ENCODE measurements around the gene NETO2. TPM values are rescaled to one million over a fixed set of nuclear protein-coding genes. Genes with fewer than 3 reads are reported as not detected.
"Not testable (repeated sequence)": the region's sequence is repeated elsewhere in the genome, so short reads cannot be mapped to it uniquely, and the experiment has no call there.

The NETO2 gene
- total and polyA plus RNA-seq, 2 experiments from 2014 or later: 7.8 to 15.2 TPM

GRCh38 chr16:47059991-47060390, 83.8 kb downstream of the NETO2 start:
- Histone ChIP-seq H3K36me3 (replicated peaks; ENCODE audit: insufficient read depth, low read depth) (no peaks in the 10 kb centered on the region), H3K9me2 (replicated peaks; ENCODE audit: insufficient read depth) (no peaks in the 10 kb centered on the region), H3K27ac (no peak overlapping the region), H3K9me3 (ENCODE audit: low read depth) (no peaks in the 10 kb centered on the region), H3K79me2 (no peaks in the 10 kb centered on the region), H3K4me3 (no peak overlapping the region), H2AFZ (no peak overlapping the region), H3K27me3 (no peaks in the 10 kb centered on the region), H3K4me1 (ENCODE audit: insufficient read depth) (no peaks in the 10 kb centered on the region), H3K4me2 (no peak overlapping the region), H4K20me1 (ENCODE audit: insufficient read depth, poor library complexity, severe bottlenecking) (no peaks in the 10 kb centered on the region)
- TF ChIP-seq EZH2phosphoT487 (IDR thresholded peaks at IDR 0.05; ENCODE audit: low read depth, severe bottlenecking, unreplicated experiment): no peak
- TF ChIP-seq EZH2 (IDR thresholded peaks at IDR 0.05; ENCODE audit: borderline replicate concordance): no peak
- TF ChIP-seq, protein P1, sequence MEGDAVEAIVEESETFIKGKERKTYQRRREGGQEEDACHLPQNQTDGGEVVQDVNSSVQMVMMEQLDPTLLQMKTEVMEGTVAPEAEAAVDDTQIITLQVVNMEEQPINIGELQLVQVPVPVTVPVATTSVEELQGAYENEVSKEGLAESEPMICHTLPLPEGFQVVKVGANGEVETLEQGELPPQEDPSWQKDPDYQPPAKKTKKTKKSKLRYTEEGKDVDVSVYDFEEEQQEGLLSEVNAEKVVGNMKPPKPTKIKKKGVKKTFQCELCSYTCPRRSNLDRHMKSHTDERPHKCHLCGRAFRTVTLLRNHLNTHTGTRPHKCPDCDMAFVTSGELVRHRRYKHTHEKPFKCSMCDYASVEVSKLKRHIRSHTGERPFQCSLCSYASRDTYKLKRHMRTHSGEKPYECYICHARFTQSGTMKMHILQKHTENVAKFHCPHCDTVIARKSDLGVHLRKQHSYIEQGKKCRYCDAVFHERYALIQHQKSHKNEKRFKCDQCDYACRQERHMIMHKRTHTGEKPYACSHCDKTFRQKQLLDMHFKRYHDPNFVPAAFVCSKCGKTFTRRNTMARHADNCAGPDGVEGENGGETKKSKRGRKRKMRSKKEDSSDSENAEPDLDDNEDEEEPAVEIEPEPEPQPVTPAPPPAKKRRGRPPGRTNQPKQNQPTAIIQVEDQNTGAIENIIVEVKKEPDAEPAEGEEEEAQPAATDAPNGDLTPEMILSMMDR (IDR thresholded peaks at IDR 0.05; ENCODE audit: poor library complexity): no peak
- DNase-seq (ENCODE audit: low spot score): no peak
- 95% methylated on average over 7 of the region's 7 CpGs for WGBS (ENCODE audit: low lambda C conversion rate, missing lambda C conversion rate)

DNA sequence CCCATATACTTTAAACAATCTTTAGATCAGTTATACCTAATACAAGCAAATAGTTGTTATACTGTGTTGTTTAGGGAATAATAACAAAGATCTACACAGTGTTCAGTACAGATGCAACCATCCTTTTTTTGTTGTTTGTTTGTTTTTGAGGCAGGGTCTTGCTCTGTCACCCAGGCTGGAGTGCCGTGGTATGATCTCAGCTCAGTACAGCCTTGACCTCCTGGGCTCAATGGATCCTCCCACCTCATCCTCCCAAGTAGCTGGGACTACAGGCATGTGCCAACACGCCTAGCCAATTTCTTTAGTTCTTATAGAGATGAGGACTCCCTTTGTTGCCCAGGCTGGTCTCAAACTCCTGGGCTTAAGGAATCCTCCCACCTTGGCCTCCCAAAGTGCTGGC, 84.6 kb downstream of the NETO2 start:
- not testable (repeated sequence) for H3K4me3 ChIP-seq; DNase-seq (ENCODE audit: low spot score); H4K20me1 ChIP-seq (ENCODE audit: insufficient read depth, poor library complexity, severe bottlenecking); H3K36me3 ChIP-seq (replicated peaks; ENCODE audit: insufficient read depth, low read depth); H3K4me2 ChIP-seq; H3K27me3 ChIP-seq; H3K79me2 ChIP-seq; H3K27ac ChIP-seq; H3K9me3 ChIP-seq (ENCODE audit: low read depth); H3K4me1 ChIP-seq (ENCODE audit: insufficient read depth); H2AFZ ChIP-seq; H3K9me2 ChIP-seq (replicated peaks; ENCODE audit: insufficient read depth)
- 82% methylated on average over 2 of the region's 2 CpGs for WGBS (ENCODE audit: low lambda C conversion rate, missing lambda C conversion rate)

DNA sequence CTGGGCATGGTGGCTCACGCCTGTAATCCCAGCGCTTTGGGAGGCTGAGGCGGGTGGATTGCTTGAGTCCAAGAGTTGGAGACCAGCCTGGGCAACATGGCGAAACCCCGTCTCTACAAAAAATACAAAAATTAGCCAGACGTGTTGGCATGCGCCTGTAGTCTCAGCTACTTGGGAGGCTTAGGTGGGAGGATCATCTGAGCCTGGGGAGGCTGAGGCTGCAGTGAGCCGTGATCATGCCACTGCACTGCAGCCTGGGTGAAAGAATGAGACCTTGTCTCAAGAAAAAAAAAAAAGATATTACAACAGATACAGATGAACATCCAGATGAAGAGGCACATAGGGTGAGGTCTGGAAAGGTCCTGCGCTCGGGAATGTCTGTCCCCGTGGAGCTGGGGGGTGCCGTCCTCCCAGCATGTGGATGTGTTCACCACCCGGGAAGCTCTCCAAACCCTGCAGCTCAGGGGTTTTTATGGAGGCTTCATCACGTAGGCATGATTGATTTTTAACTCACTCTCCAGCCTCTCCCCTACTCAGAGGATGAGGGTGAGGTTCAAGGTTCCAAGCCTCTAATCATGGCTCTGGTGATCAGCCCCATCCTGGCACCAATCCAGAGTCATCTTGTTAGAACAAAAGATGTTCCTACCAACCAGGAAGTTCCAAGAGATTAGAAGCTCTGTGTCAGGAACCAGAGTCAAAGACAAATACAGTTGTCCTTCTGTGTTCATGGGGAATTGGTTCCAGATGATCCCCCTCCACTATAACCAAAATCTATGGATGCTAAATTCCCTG, 85.3 kb downstream of the NETO2 start:
- Histone ChIP-seq H3K79me2 (no peaks in the 10 kb centered on the region), H3K4me2 (no peak overlapping the region), H3K27me3 (no peaks in the 10 kb centered on the region), H3K9me2 (replicated peaks; ENCODE audit: insufficient read depth) (no peaks in the 10 kb centered on the region), H3K36me3 (replicated peaks; ENCODE audit: insufficient read depth, low read depth) (no peaks in the 10 kb centered on the region), H3K9me3 (ENCODE audit: low read depth) (no peaks in the 10 kb centered on the region), H3K4me1 (ENCODE audit: insufficient read depth) (no peaks in the 10 kb centered on the region), H4K20me1 (ENCODE audit: insufficient read depth, poor library complexity, severe bottlenecking) (no peaks in the 10 kb centered on the region), H3K4me3 (no peak overlapping the region), H3K27ac (no peak overlapping the region), H2AFZ (no peak overlapping the region)
- peak; percentile 28 for DNase-seq (ENCODE audit: low spot score)
- TF ChIP-seq EZH2 (IDR thresholded peaks at IDR 0.05; ENCODE audit: borderline replicate concordance): no peak
- TF ChIP-seq EZH2phosphoT487 (IDR thresholded peaks at IDR 0.05; ENCODE audit: low read depth, severe bottlenecking, unreplicated experiment): no peak
- TF ChIP-seq, protein P1 (IDR thresholded peaks at IDR 0.05; ENCODE audit: poor library complexity): no peak
- 91% methylated on average over 14 of the region's 14 CpGs for WGBS (ENCODE audit: low lambda C conversion rate, missing lambda C conversion rate)

- H2AFZ ChIP-seq: no peak overlapping the region
- 88% methylated on average over 5 of the region's 5 CpGs for WGBS (ENCODE audit: low lambda C conversion rate, missing lambda C conversion rate)
- no peaks in the 10 kb centered on the region for H3K79me2 ChIP-seq
- no peaks in the 10 kb centered on the region for H3K27me3 ChIP-seq
- no peaks in the 10 kb centered on the region for H3K9me2 ChIP-seq (replicated peaks; ENCODE audit: insufficient read depth)
- H3K9me3 ChIP-seq (ENCODE audit: low read depth): no peaks in the 10 kb centered on the region
- H3K4me2 ChIP-seq: no peak overlapping the region
- H4K20me1 ChIP-seq (ENCODE audit: insufficient read depth, poor library complexity, severe bottlenecking): no peaks in the 10 kb centered on the region
- H3K4me3 ChIP-seq: no peak overlapping the region
- no peak for DNase-seq (ENCODE audit: low spot score)
- no peak overlapping the region for H3K27ac ChIP-seq
- TF ChIP-seq EZH2 (IDR thresholded peaks at IDR 0.05; ENCODE audit: borderline replicate concordance): no peak
- TF ChIP-seq, protein P1 (IDR thresholded peaks at IDR 0.05; ENCODE audit: poor library complexity): no peak
- TF ChIP-seq EZH2phosphoT487 (IDR thresholded peaks at IDR 0.05; ENCODE audit: low read depth, severe bottlenecking, unreplicated experiment): no peak
- H3K36me3 ChIP-seq (replicated peaks; ENCODE audit: insufficient read depth, low read depth): no peaks in the 10 kb centered on the region
- no peaks in the 10 kb centered on the region for H3K4me1 ChIP-seq (ENCODE audit: insufficient read depth)
Measured at GRCh38 chr16:47057630-47057993, 86.1 kb downstream of the NETO2 start.
